Breast epithelium (tissue), 3 donors: ENCODE data around the gene GMPR.

Source experiments
- POLR2A ChIP-seq: fragments of 450-650 bp; IDR thresholded peaks from one replicate; pipeline ENCODE4 v1.6.1; 2016; ENCODE audit warnings: antibody characterized with exemption, mild to moderate bottlenecking, moderate library complexity
- TF ChIP-seq, protein P1 (sequence below), 3 donors: fragments of 450-650 bp; IDR thresholded peaks; one replicate each; pipeline ENCODE4 v1.5.1; 2016 to 2017; ENCODE audit warnings: antibody characterized with exemption in 3 of 3, mild to moderate bottlenecking in 3 of 3, moderate library complexity in 3 of 3

DNA sequence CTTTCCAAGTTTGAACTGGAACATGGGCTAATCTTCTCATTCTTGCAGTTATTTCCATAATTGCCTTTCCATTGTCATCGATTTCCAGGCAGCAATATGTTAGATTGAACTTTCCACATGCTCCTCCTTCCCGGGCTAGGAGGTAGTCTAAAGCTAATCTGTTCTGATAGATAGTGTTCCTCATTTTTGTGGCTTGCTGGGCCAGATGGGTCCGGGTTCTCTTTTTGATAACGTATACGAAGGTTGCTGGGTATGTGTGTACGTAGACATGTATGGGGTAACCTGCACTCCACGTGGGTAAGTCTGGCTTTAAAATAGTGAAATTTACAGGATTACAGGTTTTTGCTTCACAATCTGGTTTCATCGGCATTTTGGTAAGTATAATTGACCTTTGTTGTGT is 14.0 kb upstream of the GMPR start:
- no peak for TF ChIP-seq POLR2A
- TF ChIP-seq, protein P1, sequence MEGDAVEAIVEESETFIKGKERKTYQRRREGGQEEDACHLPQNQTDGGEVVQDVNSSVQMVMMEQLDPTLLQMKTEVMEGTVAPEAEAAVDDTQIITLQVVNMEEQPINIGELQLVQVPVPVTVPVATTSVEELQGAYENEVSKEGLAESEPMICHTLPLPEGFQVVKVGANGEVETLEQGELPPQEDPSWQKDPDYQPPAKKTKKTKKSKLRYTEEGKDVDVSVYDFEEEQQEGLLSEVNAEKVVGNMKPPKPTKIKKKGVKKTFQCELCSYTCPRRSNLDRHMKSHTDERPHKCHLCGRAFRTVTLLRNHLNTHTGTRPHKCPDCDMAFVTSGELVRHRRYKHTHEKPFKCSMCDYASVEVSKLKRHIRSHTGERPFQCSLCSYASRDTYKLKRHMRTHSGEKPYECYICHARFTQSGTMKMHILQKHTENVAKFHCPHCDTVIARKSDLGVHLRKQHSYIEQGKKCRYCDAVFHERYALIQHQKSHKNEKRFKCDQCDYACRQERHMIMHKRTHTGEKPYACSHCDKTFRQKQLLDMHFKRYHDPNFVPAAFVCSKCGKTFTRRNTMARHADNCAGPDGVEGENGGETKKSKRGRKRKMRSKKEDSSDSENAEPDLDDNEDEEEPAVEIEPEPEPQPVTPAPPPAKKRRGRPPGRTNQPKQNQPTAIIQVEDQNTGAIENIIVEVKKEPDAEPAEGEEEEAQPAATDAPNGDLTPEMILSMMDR (IDR thresholded peaks at IDR 0.05), result no peak
